Kidney epithelial cell (primary cell): ENCODE measurements around the gene KCNMA1. TPM values are rescaled to one million over a fixed set of nuclear protein-coding genes. Genes with fewer than 3 reads are reported as not detected.
"Not testable (repeated sequence)": the region's sequence is repeated elsewhere in the genome, so short reads cannot be mapped to it uniquely, and the experiment has no call there.

ENCODE experiments used
- DNase-seq: peaks from one replicate; pipeline ENCODE4 v3.0.0-alpha.2; 2010; ENCODE audit warnings: low read depth
- H3K27me3 ChIP-seq: 2 replicates; pipeline ENCODE4 v1.6.0; 2011; ENCODE audit warnings: low read length; ENCODE audit not compliant: control insufficient read depth, insufficient read depth
- H3K36me3 ChIP-seq: 2 replicates; pipeline ENCODE4 v1.5.1; 2011; ENCODE audit warnings: low read length; ENCODE audit not compliant: control insufficient read depth, insufficient read depth
- H3K4me3 ChIP-seq: 2 replicates; pipeline ENCODE4 v1.5.1; 2011; ENCODE audit warnings: low read depth, mild to moderate bottlenecking, control low read depth, low read length
- total RNA-seq: library from RNA; depleted of rRNA; stranded (reverse); fragments of >200 nt; gene quantifications from 2 replicates; pipeline ENCODE4 v1.2.3, GENCODE V29; 2015
- TF ChIP-seq, protein P1 (sequence below): IDR thresholded peaks from 2 replicates; pipeline ENCODE4 v1.5.1; 2011; ENCODE audit warnings: mild to moderate bottlenecking, moderate library complexity, low read length, control low read depth, inconsistent platforms; ENCODE audit not compliant: insufficient read depth, poor library complexity, severe bottlenecking

KCNMA1 gene
- total RNA-seq, 1 donor from 2014 or later: 18.9 TPM

DNA sequence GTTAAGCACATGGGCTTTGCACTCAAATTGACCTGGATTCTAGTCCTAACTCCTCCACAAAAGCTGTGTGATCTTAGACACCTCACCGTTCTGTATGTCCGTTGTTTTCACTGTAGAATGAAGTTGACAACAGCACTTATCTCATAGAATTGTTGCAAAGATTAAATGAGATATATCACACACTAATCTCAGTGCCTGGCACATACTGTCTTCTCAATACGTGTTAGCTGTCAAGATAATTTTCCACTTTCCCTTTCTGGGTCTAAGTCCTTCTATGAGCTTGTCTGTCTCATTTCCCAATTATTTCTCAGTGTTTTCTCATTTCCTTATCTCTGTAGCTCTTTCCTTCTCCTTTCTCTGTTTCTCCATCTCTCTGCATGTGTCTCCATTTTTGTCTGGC lies 296.6 kb downstream of the KCNMA1 start:
- Histone ChIP-seq H3K4me3 (no peak overlapping the region), H3K36me3 (no peaks in the 10 kb centered on the region), H3K27me3 (no peaks in the 10 kb centered on the region)
- DNase-seq: no peak
- TF ChIP-seq, protein P1, sequence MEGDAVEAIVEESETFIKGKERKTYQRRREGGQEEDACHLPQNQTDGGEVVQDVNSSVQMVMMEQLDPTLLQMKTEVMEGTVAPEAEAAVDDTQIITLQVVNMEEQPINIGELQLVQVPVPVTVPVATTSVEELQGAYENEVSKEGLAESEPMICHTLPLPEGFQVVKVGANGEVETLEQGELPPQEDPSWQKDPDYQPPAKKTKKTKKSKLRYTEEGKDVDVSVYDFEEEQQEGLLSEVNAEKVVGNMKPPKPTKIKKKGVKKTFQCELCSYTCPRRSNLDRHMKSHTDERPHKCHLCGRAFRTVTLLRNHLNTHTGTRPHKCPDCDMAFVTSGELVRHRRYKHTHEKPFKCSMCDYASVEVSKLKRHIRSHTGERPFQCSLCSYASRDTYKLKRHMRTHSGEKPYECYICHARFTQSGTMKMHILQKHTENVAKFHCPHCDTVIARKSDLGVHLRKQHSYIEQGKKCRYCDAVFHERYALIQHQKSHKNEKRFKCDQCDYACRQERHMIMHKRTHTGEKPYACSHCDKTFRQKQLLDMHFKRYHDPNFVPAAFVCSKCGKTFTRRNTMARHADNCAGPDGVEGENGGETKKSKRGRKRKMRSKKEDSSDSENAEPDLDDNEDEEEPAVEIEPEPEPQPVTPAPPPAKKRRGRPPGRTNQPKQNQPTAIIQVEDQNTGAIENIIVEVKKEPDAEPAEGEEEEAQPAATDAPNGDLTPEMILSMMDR: no peak

DNA sequence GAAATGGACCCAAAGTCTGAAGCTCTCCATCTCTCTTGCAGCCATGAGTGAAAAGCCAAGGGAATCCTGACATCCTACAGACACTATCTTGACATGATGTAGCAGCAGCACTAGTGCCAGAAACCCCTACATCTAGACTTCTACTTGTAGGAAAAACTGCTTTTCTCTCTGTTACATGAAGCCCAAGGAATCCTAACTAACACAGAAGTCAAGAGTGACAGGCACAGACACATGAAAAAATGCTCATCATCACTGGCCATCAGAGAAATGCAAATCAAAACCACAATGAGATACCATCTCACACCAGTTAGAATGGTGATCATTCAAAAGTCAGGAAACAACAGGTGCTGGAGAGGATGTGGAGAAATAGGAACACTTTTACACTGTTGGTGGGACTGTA lies 297.7 kb downstream of the KCNMA1 start:
- not testable (repeated sequence) for H3K27me3 ChIP-seq, H3K36me3 ChIP-seq, H3K4me3 ChIP-seq, DNase-seq

- no peaks in the 10 kb centered on the region for H3K36me3 ChIP-seq
- TF ChIP-seq, protein P1: no peak
- H3K27me3 ChIP-seq: no peaks in the 10 kb centered on the region
- no peak for DNase-seq
- H3K4me3 ChIP-seq: no peak overlapping the region
These were observed 298.4 kb downstream of the KCNMA1 start for GRCh38 chr10:77339166-77339565.

GRCh38 chr10:77338143-77338542 lies 299.5 kb downstream of the KCNMA1 start:
- TF ChIP-seq, protein P1: no peak
- no peaks in the 10 kb centered on the region for H3K36me3 ChIP-seq
- no peaks in the 10 kb centered on the region for H3K27me3 ChIP-seq
- H3K4me3 ChIP-seq: no peak overlapping the region
- no peak for DNase-seq

DNA sequence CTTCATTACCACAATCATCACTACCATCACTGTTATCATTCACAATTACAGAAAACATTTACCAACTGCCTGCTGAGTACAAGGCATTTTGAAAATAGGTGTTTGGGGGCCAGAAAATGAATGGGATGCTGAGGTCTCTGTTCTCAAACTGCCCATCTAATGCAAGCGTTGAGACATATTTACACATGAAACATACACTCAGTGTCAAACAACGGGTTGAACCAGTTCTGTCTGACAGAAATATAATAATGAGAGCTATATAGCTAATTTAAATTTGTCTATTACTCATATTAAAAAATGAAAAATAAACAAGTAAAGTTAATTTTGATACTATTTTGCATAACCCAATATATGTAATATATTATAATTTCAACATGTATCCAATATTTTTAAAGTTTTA lies 303.1 kb downstream of the KCNMA1 start:
- DNase-seq: no peak
- Histone ChIP-seq H3K27me3 (no peaks in the 10 kb centered on the region), H3K36me3 (no peaks in the 10 kb centered on the region), H3K4me3 (no peak overlapping the region)
- TF ChIP-seq, protein P1: no peak

- Histone ChIP-seq H3K36me3 (no peaks in the 10 kb centered on the region), H3K4me3 (no peak overlapping the region), H3K27me3 (no peaks in the 10 kb centered on the region)
- no peak for DNase-seq
- TF ChIP-seq, protein P1: no peak
These were observed 303.8 kb downstream of the KCNMA1 start for GRCh38 chr10:77333610-77334340.
